K562 (cell line): Measurements from ENCODE around the gene SEPTIN12. TPM values are rescaled to one million over a fixed set of nuclear protein-coding genes. Genes with fewer than 3 reads are reported as not detected.

Experiments used
- ATF1 ChIP-seq, 2 experiments: fragments of 450-650 bp in 1 of 2; IDR thresholded peaks; 2 replicates each; pipeline ENCODE4 v1.6.1; 2016; ENCODE audit warnings: missing compliant biosample characterization in 1 of 2, missing genetic modification characterization in 1 of 2
- C11orf30 ChIP-seq: fragments of 450-650 bp; IDR thresholded peaks from 2 replicates; pipeline ENCODE4 v1.6.1; 2016; ENCODE audit warnings: low read depth, mild to moderate bottlenecking
- CCNT2 ChIP-seq: IDR thresholded peaks from 2 replicates; pipeline ENCODE4 v1.6.1; 2011; ENCODE audit warnings: borderline replicate concordance, low read depth, mild to moderate bottlenecking, moderate library complexity, mixed read lengths, low read length; ENCODE audit not compliant: insufficient read length; ENCODE audit errors: extremely low read depth
- EGR1 ChIP-seq: fragments of 450-650 bp; conservative IDR thresholded peaks from 2 replicates; pipeline ENCODE4 v1.6.1; 2017; ENCODE audit warnings: mild to moderate bottlenecking
- ELF1 ChIP-seq: fragments of 200-800 bp; sonication (Bioruptor generic); IDR thresholded peaks from 2 replicates; pipeline ENCODE4 v1.6.1; 2016; ENCODE audit warnings: missing genetic modification characterization, missing compliant biosample characterization
- ETV1 ChIP-seq: fragments of 450-650 bp; conservative IDR thresholded peaks from 2 replicates; pipeline ENCODE4 v1.6.1; 2016; ENCODE audit warnings: missing genetic modification characterization, control low read depth, low read depth, missing compliant biosample characterization
- HCFC1 ChIP-seq: IDR thresholded peaks from 2 replicates; pipeline ENCODE4 v1.6.1; 2012; ENCODE audit warnings: low read depth, low read length, improper control_type of control experiment
- NCOA1 ChIP-seq: fragments of 450-650 bp; IDR thresholded peaks from 2 replicates; pipeline ENCODE4 v1.6.1; 2016; ENCODE audit warnings: low read depth
- NRF1 ChIP-seq, 2 experiments: fragments of 450-650 bp; IDR thresholded peaks in 1 of 2; conservative IDR thresholded peaks in 1 of 2; 2 replicates each; pipeline ENCODE4 v1.6.1; 2014; ENCODE audit warnings: mild to moderate bottlenecking in 2 of 2
- RB1 ChIP-seq: fragments of 450-650 bp; IDR thresholded peaks from 2 replicates; pipeline ENCODE4 v1.6.1; 2017; ENCODE audit warnings: low read depth, mild to moderate bottlenecking
- RBBP5 ChIP-seq: fragments of 200-600 bp; sonication (generic); IDR thresholded peaks from 2 replicates; pipeline ENCODE4 v1.6.1; 2012; ENCODE audit warnings: borderline replicate concordance, mild to moderate bottlenecking, low read length, control low read depth, inconsistent platforms; ENCODE audit not compliant: insufficient read depth, poor library complexity, severe bottlenecking
- RBM25 ChIP-seq: fragments of 200-400 bp; formaldehyde crosslinking; IDR thresholded peaks from 2 replicates; pipeline ENCODE4 v1.6.1; 2018; ENCODE audit warnings: low read length, low read depth, moderate library complexity; ENCODE audit not compliant: severe bottlenecking
- SAP30 ChIP-seq: fragments of 200-600 bp; sonication (generic); IDR thresholded peaks from 2 replicates; pipeline ENCODE4 v1.6.1; 2012; ENCODE audit warnings: borderline replicate concordance, low read depth, mild to moderate bottlenecking, moderate library complexity, low read length, control low read depth, inconsistent platforms; ENCODE audit not compliant: insufficient read depth, poor library complexity, severe bottlenecking
- ZBTB17 ChIP-seq: fragments of 450-650 bp; formaldehyde crosslinking; IDR thresholded peaks from 2 replicates; pipeline ENCODE4 v1.4.0; 2020; ENCODE audit warnings: mild to moderate bottlenecking
- ZBTB7A ChIP-seq: IDR thresholded peaks from 2 replicates; pipeline ENCODE4 v1.6.1; 2011; ENCODE audit warnings: low read depth, mild to moderate bottlenecking, low read length, moderate library complexity, borderline replicate concordance; ENCODE audit not compliant: control insufficient read depth
- ZNF263 ChIP-seq: sonication (generic); formaldehyde crosslinking; IDR thresholded peaks from 2 replicates; pipeline ENCODE4 v1.8.0; 2022; ENCODE audit warnings: mild to moderate bottlenecking, missing genetic modification reagents, borderline replicate concordance
- polyA plus RNA-seq, 8 experiments: library from polyadenylated mRNA; depleted of rRNA in 4 of 8; stranded (reverse) in 5 of 8; unstranded in 3 of 8; fragments of >200 nt; fragmentation: Nextera tagmentation in 2 of 8; fragmentation: Illumina TruSeq in 1 of 8; extraction: Ambion mirVana in 2 of 8; extraction: Trizol in 1 of 8; gene quantifications; 2 replicates each; pipeline versions ENCODE4 v1.2.1 to v1.2.3, GENCODE V29; 2011 to 2014; ENCODE audit warnings: inconsistent platforms in 1 of 8, missing spikeins in 1 of 8
- total RNA-seq, 7 experiments: library from RNA; depleted of rRNA in 6 of 7; stranded (reverse); fragments of >200 nt in 6 of 7; fragmentation: Illumina TruSeq in 2 of 7; extraction: Trizol in 2 of 7; gene quantifications; 2 replicates each; pipeline versions ENCODE4 v1.2.1 to v1.2.3, GENCODE V29; 2011 to 2021; ENCODE audit warnings: low replicate concordance in 1 of 7
- TF ChIP-seq, protein P1 (sequence below), 2 experiments: IDR thresholded peaks; 2 replicates each; pipeline ENCODE4 v1.6.1; 2012; ENCODE audit warnings: improper control_type of control experiment in 2 of 2, low read depth in 2 of 2, low read length in 2 of 2, borderline replicate concordance in 1 of 2
- TF ChIP-seq, protein P2 (sequence below): sonication (generic); formaldehyde crosslinking; IDR thresholded peaks from 2 replicates; pipeline ENCODE4 v1.8.0; 2022; ENCODE audit warnings: missing genetic modification reagents, mild to moderate bottlenecking, moderate library complexity, borderline replicate concordance
- TF ChIP-seq, protein P3 (sequence below): fragments of 150-350 bp; conservative IDR thresholded peaks from 2 replicates; pipeline ENCODE4 v1.6.1; 2014; ENCODE audit warnings: low read length

The SEPTIN12 gene
- total and polyA plus RNA-seq, 9 of the 15 experiments (the other 6 are each of a cell fraction or from before 2014, with no cell fraction given): not detected

DNA sequence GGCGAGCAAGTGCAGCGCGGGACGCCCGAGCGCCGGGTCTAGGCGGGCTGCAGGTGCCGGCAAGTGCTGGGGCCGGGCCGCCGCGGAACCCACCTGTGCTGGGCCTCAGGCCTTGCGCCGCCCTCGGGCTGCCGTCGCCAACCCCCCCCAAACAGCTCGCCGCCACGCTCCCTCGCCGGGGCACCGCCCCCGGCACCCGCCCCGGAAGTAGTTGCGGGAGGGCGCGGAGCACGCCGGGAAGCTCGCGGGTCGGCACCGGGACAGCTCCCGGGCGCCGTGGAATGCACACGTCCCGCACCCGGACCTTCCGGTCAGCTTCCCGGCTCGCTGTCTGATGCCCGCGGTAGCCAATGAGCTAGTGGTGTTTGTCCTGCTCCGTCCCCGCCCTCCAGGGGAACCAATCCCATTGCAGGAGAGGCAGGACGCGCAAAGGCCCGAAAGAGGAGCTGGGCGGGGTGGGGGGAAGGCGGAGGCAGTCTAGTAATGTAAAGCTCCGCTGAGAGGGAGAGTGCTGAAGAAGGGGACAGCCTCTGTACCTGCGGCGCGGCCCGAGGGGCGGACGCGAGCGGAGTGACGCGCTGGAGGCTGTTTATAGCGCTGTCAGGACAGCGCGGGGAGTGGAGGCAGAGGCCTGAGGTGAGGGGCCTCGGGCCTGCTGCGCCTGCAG lies 53.9 kb downstream of the SEPTIN12 start, which contains the start of the genes ANKS3 and DNAAF8 (continued):
- TF ChIP-seq, protein P1, sequence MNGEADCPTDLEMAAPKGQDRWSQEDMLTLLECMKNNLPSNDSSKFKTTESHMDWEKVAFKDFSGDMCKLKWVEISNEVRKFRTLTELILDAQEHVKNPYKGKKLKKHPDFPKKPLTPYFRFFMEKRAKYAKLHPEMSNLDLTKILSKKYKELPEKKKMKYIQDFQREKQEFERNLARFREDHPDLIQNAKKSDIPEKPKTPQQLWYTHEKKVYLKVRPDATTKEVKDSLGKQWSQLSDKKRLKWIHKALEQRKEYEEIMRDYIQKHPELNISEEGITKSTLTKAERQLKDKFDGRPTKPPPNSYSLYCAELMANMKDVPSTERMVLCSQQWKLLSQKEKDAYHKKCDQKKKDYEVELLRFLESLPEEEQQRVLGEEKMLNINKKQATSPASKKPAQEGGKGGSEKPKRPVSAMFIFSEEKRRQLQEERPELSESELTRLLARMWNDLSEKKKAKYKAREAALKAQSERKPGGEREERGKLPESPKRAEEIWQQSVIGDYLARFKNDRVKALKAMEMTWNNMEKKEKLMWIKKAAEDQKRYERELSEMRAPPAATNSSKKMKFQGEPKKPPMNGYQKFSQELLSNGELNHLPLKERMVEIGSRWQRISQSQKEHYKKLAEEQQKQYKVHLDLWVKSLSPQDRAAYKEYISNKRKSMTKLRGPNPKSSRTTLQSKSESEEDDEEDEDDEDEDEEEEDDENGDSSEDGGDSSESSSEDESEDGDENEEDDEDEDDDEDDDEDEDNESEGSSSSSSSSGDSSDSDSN (IDR thresholded peaks at IDR 0.05; ENCODE audit: borderline replicate concordance in 1 of 2, low read depth in 2 of 2, low read length in 2 of 2): no peak
- TF ChIP-seq NCOA1 (peak; percentile 24; the same call in 1 of the 2 replicates), CCNT2 (peak; percentile 31), ZBTB17 (CRISPR knock-in tag) (0 out of 2 replicates have a peak, but pooled peaks have one; percentile 11), ATF1 (CRISPR knock-in tag; IDR thresholded peaks at IDR 0.05) (no peak), ATF1 (tag; IDR thresholded peaks at IDR 0.05) (peak; percentile 85), RBBP5 (peak; percentile 85), NRF1 (conservative IDR thresholded peaks at IDR 0.05 in 1 of 2, IDR thresholded peaks at IDR 0.05 in 1 of 2) (peak; percentile 67 to 73), RB1 (peak; percentile 67; the same call in 1 of the 2 replicates), EGR1 (peak; percentile 42; the same call in 1 of the 2 replicates), ETV1 (peak; percentile 81), ELF1 (tag) (peak; percentile 76), RBM25 (peak; percentile 41), HCFC1 (peak; percentile 81), ZNF263 (CRISPR knock-in tag) (0 out of 2 replicates have a peak, but pooled peaks have one; percentile 11), C11orf30 (peak; percentile 63), SAP30 (peak; percentile 100), ZBTB7A (0 out of 2 replicates have a peak, but pooled peaks have one; percentile 44)
- TF ChIP-seq, protein P2, sequence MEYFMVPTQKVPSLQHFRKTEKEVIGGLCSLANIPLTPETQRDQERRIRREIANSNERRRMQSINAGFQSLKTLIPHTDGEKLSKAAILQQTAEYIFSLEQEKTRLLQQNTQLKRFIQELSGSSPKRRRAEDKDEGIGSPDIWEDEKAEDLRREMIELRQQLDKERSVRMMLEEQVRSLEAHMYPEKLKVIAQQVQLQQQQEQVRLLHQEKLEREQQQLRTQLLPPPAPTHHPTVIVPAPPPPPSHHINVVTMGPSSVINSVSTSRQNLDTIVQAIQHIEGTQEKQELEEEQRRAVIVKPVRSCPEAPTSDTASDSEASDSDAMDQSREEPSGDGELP (CRISPR knock-in tag): peak; percentile 75
- TF ChIP-seq, protein P3, sequence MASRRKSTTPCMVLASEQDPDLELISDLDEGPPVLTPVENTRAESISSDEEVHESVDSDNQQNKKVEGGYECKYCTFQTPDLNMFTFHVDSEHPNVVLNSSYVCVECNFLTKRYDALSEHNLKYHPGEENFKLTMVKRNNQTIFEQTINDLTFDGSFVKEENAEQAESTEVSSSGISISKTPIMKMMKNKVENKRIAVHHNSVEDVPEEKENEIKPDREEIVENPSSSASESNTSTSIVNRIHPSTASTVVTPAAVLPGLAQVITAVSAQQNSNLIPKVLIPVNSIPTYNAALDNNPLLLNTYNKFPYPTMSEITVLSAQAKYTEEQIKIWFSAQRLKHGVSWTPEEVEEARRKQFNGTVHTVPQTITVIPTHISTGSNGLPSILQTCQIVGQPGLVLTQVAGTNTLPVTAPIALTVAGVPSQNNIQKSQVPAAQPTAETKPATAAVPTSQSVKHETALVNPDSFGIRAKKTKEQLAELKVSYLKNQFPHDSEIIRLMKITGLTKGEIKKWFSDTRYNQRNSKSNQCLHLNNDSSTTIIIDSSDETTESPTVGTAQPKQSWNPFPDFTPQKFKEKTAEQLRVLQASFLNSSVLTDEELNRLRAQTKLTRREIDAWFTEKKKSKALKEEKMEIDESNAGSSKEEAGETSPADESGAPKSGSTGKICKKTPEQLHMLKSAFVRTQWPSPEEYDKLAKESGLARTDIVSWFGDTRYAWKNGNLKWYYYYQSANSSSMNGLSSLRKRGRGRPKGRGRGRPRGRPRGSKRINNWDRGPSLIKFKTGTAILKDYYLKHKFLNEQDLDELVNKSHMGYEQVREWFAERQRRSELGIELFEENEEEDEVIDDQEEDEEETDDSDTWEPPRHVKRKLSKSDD: no peak
